Nucleus accumbens (tissue), 56 donors: ENCODE results near the gene APOBEC3B.
"Not testable (repeated sequence)": the region's sequence is repeated elsewhere in the genome, so short reads cannot be mapped to it uniquely, and the experiment has no call there.

Source experiments
- DNase-seq, 56 donors: peaks; one replicate each; lab custom pipeline; 2025; lab: John Stamatoyannopoulos, UW

The APOBEC3B gene

GRCh38 chr22:38987171-38987895 lies 5.2 kb downstream of the APOBEC3B start:
- no peak for DNase-seq

- DNase-seq = no peak
Observed at GRCh38 chr22:38989466-38989865, 7.3 kb downstream of the APOBEC3B start.

GRCh38 chr22:38992871-38993371 lies 10.8 kb downstream of the APOBEC3B start:
- DNase-seq = not testable (repeated sequence)

GRCh38 chr22:38996105-38996504 lies 14.0 kb downstream of the APOBEC3B start:
- DNase-seq = no peak

GRCh38 chr22:38997518-38997917 lies 15.4 kb downstream of the APOBEC3B start:
- no peak for DNase-seq

DNA sequence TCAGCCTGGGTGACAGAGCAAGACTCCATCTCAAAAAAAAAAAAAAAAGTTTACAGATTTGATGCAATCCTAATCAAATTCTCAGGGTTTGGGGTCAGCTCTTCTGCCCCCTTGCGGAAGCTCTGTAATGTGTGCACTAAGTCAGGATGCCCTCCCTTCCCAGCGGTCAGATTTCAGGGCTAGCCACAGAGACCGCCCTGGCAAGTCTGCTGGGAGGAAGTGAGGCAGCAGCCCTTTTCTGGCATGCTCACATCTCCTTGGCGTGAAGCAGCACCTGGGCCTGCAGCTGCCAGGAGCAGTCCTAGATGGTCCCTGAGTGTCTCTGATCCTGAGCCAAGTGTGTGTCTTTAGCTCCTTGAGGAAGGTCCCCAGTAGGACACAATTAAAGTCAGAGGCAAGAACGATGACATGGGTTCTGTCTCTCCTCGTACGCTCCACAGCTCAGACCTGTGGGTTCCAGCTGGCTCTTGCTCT lies 21.1 kb downstream of the APOBEC3B start:
- DNase-seq = peak in 37 of 56 donors; percentile 4 to 69 (median 17)

DNA sequence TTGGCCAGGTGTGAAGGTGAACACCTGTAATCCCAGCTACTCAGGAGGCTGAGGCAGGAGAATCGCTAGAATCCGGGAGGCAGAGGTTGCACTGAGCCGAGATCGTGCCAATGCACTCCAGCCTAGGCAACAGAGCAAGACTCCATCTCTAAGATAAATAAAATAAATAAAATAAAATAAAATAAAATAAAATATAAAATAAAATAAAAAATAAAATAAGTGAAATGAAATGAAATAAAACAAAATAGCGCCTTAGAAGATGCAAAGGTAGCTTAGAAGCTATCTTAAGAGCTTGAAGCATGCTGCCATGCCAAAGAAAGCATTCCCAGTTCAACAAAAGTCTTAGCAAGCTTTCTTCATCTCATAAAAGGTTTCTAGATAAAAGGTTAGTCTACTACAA lies 25.0 kb downstream of the APOBEC3B start:
- DNase-seq = no peak

DNA sequence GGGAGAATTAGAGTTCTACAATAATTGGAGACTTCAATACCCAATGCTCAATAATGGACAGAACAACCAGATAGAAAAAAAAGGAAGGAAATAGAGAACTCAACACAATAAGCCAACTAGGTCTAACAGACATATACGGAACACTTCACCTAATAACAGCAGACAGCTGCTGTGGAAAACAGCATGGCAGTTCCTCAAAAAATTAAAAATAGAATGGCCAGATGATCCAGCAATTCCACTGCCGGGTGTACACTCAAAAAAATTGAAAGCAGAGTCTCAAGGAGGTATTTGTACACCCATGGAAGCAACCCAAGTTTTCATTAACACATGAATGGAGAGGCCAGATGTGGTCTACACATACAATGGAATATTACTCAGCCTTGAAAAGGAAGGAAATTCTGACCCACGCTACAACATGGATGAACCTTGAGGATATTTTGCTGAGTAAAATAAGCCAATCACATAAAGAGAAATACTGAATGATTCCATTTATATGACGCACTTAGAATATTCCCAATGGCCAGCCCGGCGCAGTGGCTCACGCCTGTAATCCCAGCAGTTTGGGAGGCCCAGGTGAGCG lies 26.2 kb downstream of the APOBEC3B start:
- DNase-seq = not testable (repeated sequence)

DNA sequence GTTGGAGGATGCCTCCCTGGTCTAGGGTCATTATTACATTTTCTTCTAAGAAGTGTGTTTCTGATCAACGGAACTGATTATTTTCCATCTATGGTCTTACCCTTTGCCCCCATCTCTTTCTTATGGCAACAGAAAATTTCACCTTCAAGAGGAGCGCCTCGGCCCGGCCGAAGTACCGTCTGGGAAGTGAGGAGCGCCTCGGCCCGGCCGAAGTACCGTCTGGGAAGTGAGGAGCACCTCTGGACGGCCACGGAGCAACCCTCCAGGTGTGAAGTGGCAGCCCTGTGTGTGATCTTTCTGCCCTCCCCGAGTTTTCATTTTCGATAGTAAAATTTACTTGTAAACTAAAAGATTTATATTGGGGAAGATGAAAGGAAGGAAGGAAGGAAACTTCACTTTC lies 28.8 kb downstream of the APOBEC3B start:
- no peak for DNase-seq

DNA sequence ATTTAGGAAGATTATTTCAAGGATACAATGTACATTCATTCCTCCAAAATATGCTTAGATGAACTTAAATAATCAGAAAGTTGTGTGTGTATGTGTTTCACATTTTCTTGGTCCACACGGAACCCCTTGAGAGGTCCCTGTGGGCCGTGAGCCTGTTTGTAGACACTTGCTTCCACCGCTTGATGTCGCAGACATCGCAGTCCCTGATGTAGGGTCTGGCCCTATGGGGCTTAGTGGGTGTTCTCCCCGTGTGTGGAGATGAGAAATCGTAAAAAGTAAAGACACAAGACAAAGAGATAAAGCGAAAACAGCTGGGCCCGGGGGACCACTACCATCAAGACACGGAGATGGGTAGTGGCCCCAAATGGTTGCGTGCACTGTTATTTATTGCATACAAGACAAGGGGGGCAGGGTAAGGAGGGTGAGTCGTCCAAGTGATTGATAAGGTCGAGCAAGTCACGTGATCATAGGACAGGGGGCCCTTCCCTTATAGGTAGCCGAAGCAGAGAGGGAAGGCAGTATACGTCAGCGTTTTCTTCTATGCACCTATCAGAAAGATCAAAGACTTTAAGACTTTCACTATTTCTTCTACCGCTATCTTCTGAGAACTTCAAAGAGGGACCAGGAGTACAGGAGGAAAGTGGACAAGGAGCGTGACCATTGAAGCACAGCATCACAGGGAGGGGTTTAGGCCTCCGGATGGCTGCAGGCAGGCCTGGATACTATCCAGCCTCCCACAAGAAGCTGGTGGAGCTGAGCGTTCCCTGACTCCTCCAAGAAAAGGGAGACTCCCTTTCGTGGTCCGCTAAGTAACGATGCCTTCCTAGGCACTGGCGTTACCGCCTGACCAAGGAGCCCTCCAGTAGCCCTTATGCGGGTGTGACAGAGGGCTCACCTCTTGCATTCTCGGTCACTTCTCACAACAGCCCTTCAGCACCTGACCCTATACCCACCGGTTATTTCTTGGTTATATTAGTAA lies 30.7 kb downstream of the APOBEC3B start:
- no peak for DNase-seq

- not testable (repeated sequence) for DNase-seq
Observed at GRCh38 chr22:39013561-39013941, 31.4 kb downstream of the APOBEC3B start.

DNA sequence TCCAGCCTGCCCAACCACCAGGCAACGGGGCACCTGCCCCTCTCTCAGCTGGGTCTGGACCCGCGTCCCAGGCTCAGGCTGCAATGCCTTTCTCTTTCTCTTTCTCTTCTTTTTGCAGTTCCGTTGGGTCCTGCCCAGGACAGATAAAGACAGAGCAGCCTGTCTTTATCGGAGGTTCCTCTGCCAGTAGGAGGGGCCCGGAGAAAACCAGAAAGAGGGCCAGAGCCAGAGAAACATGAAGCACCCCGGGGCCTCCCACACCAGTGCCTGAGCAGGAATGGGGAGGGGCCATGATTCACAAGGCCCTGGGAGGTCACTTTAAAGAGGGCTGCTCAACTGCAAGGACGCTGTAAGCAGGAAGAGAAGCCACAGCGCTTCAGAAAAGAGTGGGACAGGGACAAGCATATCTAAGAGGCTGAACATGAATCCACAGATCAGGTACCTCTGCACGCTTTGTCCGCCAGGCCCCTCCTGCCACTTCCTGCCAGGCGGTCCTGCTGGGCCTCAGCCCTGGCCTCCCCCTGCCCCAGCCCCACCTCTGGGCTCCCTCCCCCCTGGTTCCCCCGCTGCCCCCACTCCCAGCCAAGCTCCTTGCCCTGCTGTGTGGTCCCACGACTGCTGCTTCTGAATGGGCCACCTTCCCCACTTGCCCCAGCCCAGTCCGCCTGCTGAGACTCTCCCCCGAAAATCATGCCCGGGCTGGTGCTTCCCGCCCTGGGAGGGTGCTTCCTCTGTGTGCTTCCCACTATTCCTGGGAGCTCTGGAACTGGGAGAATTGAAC lies 32.0 kb downstream of the APOBEC3B start, which contains the start of gene APOBEC3C:
APOBEC3C (plus strand) TSS at position 316 of the 781 bp plus-strand sequence; CDS start at position 422, 106 bp downstream.
- peak in 24 of 56 donors; percentile 3 to 53 (median 13) for DNase-seq

DNA sequence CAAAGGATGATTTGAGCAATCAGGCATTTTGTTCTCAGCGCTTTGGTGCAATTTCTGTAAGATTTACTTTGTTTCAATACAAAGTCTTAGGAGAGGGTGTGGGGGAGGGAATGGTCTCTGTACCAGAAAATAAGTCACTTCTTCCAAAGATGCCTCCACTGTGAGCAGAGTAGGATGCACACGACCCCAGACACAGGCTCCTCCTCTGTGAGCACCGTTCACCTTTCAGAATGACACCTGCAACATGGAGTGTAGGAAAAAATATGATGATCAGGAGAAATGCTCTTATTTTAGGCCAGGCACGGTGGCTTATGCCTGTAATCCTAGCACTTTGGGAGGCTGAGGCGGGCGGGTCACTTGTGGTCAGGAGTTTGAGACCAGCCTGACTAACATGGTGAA lies 32.6 kb downstream of the APOBEC3B start:
- DNase-seq = not testable (repeated sequence)

GRCh38 chr22:39016592-39016991 lies 34.4 kb downstream of the APOBEC3B start:
- DNase-seq = no peak

DNA sequence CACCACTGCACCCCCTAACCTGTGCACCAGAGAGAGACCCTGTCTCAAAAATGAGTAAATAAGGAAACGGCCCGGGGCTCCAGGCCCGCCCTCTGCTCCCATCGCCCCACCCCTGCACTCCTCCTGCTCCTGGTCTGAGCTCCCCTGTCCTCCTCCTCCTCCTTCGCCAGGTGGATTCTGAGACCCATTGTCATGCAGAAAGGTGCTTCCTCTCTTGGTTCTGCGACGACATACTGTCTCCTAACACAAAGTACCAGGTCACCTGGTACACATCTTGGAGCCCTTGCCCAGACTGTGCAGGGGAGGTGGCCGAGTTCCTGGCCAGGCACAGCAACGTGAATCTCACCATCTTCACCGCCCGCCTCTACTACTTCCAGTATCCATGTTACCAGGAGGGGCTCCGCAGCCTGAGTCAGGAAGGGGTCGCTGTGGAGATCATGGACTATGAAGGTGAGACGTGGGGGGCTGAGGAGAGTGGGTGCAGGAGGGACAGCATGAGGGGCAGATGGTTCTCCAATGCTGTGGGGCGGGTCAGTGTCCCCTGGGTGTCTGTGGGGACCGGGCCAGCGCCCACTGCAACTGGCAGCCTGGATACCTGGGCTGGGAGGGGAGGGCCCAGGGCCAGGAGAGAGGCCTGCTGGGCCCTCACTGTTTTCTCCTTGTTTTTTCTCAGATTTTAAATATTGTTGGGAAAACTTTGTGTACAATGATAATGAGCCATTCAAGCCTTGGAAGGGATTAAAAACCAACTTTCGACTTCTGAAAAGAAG lies 35.6 kb downstream of the APOBEC3B start:
- DNase-seq = no peak

- not testable (repeated sequence) for DNase-seq
Observed at GRCh38 chr22:39020021-39020651, 38.0 kb downstream of the APOBEC3B start.

DNA sequence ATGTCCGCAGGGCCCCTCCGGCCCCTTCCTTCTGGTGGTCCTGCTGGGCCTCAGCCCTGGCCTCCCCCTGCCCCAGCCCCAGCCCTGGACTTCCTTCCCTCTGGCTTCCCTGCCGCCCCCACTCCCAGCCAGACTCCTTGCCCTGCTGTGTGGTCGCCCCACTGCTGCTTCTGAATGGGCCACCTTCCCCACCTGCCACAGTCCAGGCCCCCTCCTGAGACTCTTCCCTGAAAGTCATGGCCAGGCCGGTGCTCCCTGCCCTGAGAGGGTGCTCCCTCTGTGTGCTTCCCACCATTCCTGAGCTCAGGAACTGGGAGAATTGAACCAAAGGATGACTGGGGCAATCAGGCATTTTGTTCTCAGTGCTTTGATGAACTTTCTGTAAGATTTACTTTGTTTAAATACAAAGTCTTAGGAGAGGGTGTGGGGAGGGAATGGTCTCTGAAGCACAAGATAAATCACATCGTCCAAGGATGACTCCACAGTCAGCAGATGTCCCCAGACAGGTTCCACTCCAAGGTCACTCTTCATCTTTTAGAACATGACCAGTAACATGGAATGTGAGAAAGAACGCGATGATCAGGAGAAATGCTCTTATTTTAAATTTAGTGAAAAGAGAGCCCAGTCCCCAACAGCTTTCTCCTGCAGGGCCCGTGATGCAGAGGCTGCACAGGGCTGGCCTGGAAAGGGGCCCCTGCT lies 39.6 kb downstream of the APOBEC3B start:
- no peak for DNase-seq
